Stimulated activated CD8-positive, alpha-beta memory T cell treated with anti-CD3 and anti-CD28 coated beads, Interleukin-7, amount 100 ng/mL, for 4 hours (primary cell): ENCODE data around the gene IGSF21.

Experiments
- DNase-seq, 2 donors: peaks; one replicate each; pipeline ENCODE4 v3.0.0-alpha.2; 2020; ENCODE audit warnings: low read depth in 2 of 2

The IGSF21 gene

GRCh38 chr1:18119771-18120377, 12.3 kb downstream of the IGSF21 start:
- no peak for DNase-seq

- no peak for DNase-seq
Observed at GRCh38 chr1:18120638-18121037, 13.0 kb downstream of the IGSF21 start.

GRCh38 chr1:18121072-18121820, 13.6 kb downstream of the IGSF21 start:
- no peak for DNase-seq

DNA sequence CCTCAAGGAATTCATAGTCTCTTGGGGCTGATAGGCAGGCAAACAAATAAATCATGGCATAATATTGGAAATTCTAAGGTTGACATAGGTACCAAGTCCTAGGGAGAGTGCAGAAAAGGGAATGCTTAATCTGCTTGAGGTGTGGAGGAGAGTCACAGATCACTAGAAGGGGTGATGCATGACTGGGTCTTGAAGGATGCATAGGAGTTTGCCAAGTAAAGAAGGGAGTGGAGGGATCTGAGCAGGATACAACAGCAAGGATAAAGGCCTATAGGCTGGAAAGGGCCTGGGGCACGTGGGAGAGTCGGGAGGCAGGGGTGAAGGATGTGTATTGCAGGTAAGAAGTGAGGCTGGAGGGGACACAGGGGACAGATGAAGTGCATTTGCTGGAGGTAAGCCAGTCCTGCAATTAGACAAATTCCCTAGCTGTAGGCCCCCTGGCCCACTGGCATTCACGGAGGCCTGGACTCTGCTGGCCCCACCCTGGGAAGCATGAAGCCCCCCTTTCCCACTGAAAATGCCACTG, 15.9 kb downstream of the IGSF21 start:
- DNase-seq: no peak

- DNase-seq: no peak
Observed at GRCh38 chr1:18124977-18125376, 17.4 kb downstream of the IGSF21 start.

GRCh38 chr1:18126616-18127015, 19.0 kb downstream of the IGSF21 start:
- no peak for DNase-seq

GRCh38 chr1:18128298-18128697, 20.7 kb downstream of the IGSF21 start:
- DNase-seq: no peak

GRCh38 chr1:18130356-18130755, 22.8 kb downstream of the IGSF21 start:
- DNase-seq: no peak

DNA sequence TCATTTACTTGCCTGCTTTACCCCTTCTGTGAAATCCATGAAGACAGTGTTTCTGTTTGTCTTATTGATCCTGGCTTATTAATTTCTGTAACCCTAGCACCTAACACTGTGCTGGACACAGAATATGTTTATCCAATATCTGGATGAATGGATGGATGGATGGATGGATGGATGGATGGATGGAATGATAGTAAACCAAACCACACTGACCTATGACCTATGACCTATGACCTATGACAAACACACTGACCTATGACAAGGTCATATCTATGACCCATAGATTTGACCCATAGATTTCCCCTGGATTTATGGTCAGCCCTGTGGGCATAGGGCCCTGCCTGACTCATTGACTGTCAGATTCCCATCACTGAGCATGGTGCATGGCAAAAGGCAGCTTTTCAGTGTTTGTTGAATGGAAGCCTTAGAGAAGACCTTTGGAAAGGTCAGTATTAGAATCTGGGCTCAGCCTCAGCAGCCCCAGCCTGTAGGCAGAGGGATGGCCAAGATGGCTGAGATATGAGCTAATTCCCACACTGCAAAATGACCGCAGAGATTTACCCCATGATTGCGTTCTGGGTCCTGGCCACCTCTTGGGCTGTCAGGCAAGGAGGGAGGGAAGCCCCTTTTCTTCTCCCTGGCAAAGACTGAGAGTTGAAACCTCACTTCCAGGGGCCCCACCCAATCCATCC, 24.6 kb downstream of the IGSF21 start:
- DNase-seq: no peak

DNA sequence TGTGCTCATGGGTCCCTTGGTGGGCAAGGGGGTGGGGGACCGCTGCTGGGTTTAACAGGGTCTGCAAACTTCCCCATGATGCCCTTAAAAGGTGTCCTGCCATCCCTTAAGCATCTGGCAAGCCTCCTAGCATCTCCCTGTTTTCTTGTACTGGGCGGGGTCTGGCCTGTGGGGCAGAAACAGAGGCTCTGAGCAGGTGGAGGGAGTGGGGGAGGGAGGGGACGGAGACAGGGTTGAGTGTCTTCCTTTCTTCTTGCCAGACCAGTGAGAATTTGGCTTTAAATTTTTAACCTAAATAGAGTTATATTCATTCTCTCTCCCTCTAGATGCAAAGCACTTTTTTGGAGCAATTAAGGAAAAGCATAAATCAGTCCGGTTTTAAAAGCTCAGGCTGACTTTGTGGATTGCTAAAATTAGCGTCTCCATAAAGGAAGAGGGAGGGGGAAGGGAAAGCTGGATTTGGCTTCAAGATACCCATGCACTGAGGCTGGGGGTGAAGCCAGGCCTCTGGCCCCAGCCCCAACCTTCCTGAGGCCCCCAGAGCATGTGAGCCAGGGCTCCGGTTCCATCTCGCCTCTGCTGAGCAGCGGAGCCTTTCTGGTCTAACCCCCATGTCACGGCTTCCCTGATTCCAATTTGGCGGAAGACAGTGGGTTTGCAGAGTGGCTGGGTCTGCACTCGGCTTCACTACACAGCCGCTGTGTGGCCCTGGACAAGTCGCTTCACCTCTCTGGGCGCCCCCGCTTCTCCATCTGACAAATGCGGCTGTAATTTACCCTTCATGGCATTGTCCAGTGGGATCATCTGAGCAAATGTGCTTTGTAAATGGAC, 25.3 kb downstream of the IGSF21 start:
- no peak for DNase-seq

GRCh38 chr1:18134324-18135046, 26.9 kb downstream of the IGSF21 start:
- no peak for DNase-seq

DNA sequence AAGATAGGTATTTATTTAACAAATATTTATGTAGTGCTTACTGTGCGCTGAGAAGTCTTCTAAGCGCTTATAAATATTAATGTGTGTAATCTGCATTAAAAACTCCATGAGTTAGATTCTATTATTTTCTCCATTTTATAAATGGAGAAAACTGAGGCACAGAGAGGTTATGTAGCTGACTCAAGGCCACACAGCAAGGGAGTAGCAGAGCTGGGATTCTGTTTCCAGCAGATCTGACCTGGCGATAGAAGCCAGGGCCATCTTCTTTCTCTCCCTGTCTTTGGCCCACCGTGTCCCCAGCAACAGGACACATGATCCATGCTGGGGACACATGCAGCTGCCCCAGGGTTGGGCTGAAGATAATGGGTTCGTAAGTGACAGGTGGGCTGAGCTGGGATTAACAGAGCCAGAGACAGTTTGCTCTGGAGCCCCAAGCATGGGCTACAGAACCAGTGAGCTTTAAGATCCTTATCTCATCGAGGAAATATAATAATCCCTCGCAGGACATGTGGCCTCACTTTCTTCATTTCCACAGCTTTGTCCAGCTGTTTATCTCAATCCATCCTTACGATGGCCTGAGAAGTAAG, 30.3 kb downstream of the IGSF21 start:
- no peak for DNase-seq

- DNase-seq: no peak
Observed at GRCh38 chr1:18139198-18139981, 31.8 kb downstream of the IGSF21 start.

- DNase-seq: no peak
Observed at GRCh38 chr1:18140411-18140810, 32.8 kb downstream of the IGSF21 start.

- DNase-seq: no peak
Observed at GRCh38 chr1:18141661-18142060, 34.1 kb downstream of the IGSF21 start.

DNA sequence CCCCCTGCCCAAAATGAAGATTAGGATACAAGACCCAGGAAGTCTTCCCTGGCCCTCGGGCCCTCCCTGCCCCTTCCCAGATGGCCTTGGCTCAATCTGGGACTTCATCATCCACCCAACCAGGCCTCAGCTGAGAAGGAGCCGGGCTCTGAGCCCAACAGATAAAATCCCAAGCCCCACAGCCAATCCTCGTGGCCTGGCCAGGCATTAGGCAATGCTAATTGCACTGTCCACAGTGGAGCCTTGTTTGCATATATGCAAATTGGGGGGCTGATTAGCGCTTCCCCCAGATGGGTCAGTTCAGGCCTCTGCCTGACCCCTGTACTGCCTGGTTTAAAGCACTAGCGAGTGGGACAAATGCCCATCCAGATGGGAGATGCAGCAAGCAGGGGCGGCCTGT, 34.9 kb downstream of the IGSF21 start:
- no peak for DNase-seq

GRCh38 chr1:18142969-18143368, 35.4 kb downstream of the IGSF21 start:
- DNase-seq: no peak

DNA sequence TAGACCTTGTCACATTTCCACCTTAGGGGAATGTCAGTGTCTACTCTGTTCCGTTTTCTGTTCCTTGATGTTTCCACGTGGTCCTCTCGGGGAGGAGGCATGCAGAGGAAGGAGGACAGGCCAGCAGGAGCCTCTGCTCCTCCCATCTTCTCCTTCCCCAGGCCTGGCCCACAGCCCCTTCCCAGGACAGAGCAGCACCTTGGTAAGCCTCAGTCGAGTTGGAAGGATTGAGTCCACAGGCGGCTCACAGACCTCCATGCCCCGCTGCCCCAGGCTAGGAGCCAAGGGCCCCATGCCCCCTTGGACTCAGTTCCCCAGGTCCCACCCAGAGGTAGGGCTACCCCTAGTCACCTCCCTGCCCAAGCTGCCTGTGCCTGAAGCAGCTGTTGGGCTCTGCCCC, 36.5 kb downstream of the IGSF21 start:
- DNase-seq: no peak

- no peak for DNase-seq
Observed at GRCh38 chr1:18144916-18145647, 37.5 kb downstream of the IGSF21 start.
